Astrocyte of the hippocampus (primary cell): ENCODE data around the gene DNAH14.
"Not testable (repeated sequence)": the region's sequence is repeated elsewhere in the genome, so short reads cannot be mapped to it uniquely, and the experiment has no call there.

Source experiments
- DNase-seq: peaks from one replicate; pipeline ENCODE4 v3.0.0; 2011; ENCODE audit warnings: low read depth, low spot score

DNAH14 gene

DNA sequence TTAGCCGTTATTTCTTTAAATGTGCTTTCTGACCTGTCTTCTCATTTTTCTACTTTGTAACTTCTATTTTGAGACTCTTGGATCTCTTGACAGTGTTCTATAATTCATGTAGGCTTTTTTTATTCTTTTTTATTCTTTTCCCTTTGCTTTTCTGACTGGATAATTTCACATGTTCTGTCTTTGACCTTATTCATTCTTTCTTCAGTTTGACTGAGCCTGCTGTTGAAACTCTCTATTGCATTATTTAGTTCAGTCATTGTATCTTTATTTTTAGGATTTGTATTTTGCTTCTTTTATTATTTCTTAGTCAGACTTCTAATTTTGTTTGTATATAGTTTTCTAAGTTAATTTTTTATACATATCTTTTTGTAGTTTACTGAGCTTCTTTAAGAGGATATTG is 66.1 kb downstream of the DNAH14 start:
- DNase-seq: no peak

DNA sequence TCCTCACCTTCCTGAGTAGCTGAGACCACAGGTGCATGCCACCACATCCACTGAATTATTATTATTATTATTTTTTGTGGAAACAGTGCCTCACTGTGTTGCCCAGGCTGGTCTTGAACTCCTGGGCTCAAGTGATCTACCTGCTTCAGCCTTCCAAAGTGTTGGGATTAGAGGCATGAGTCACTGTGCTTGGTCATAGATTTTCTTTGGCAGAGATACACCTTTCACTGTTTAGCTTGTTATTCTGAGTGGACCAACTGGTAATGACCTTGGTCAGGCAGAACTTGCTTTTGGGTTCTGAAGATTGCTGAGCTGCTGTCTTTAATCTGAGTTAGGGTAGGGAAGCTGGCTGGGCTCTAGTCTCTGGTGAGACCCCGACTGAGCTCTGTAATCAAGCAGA is 66.8 kb downstream of the DNAH14 start:
- peak; percentile 16 for DNase-seq

- no peak for DNase-seq
Observed at GRCh38 chr1:224998185-224998584, 68.7 kb downstream of the DNAH14 start.

- DNase-seq: peak; percentile 12
Observed at GRCh38 chr1:225004396-225004795, 74.9 kb downstream of the DNAH14 start.

DNA sequence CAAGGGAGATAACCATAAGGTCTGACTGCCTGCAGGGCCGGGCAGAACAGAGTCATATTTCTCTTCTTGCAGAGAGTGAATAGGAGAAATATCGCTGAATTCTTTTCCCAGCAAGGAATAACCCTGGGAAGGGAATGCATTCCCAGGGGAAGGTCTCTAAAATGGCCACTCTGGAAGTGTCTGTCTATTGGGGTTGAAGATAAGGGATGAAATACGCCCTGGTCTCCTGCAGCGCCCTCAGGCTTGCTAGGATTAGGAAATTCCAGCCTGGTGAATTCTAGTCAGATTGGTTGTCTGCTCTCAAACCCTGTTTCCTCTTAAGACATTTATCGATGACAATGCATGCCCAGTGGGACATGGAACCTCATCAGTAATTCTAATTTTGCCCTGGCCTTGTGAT is 76.9 kb downstream of the DNAH14 start:
- DNase-seq: not testable (repeated sequence)

DNA sequence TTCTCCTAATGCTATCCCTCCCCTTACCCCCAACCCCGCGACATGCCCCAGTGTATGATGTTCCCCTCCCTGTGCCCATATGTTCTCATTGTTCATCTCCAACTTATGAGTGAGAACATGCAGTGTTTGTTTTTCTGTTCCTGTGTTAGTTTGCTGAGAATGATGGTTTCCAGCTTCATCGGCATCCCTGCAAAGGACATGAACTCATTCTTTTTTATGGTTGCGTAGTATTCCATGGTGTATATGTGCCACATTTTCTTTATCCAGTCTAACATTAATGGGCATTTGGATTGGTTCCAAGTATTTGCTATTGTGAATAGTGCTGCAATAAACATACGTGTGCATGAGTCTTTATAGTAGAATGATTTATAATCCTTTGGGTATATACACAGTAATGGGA is 78.6 kb downstream of the DNAH14 start:
- DNase-seq: not testable (repeated sequence)

DNA sequence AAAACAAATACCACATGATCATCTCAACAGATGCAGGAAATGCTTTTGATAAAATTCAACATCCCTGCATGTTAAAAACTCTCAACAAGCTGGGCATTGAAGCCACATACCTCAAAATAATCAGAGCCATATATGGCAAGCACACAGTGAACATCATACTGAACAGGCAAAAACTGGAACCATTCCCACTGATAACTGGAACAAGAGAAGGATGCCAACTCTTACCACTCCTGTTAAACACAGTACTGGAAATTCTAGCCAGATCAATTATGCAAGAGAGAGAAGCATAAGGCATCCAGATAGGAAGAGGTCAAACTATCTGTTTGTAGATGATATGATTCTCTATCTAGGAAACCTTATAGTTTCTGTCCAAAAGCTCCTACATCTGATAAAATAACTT is 91.6 kb downstream of the DNAH14 start:
- peak; percentile 18 for DNase-seq

GRCh38 chr1:225026701-225027100 is 97.2 kb downstream of the DNAH14 start:
- DNase-seq: no peak

DNA sequence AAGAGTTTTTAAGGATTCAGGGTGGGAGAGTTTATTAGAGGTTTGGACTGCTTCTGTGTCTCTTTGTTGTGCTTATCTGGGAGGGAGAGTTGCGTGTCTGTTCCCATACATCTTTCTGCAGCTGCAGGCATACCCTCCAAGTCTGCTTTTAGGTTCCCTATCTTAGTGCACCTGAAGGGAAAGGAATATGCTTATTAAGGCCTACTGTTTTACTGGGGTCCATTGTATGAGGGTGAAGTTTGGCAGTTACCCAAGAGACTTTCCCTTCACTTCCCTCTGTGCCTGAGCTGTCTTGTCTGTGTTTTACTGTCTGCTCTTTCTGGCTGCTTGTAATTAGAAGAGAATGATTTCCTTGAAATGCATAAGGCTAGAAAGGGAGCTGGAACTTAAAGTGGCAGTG is 107.0 kb downstream of the DNAH14 start:
- not testable (repeated sequence) for DNase-seq

DNA sequence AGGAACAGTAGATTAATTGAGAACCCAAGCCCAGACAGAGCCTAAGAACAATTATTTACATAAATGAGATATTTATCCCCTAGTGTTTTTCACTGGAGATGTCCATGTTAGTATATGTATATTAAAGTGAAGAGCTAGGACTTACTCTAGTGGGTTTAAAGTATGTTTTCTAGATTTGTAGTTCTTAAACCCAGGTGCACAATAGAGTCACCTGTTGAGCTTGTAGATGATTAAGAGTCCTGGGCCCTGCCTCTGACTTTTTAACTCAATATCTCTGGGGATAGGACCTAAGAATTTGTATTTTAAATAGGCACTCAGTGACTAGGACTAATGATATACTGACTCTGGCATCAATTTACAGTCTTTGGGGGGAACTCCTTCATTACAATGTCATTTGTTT is 112.8 kb downstream of the DNAH14 start:
- no peak for DNase-seq

DNA sequence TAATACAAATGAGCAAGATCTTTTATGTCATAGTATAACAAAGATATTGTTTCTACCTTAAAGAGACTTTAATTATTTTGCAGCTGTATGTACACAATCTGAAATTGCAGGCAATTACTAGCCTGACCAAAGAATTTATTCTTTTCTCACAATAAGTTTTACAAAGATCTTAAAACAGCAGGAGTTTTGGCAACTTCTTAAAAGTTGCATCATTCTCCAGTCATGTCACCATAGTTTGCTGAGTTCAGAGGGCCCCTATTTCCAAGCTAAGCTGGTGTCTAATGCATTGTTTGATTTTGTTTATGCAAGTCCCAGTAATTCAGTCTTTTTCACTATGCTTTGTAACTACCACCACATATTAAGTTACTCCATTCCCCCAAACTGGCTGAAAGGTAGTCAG is 114.8 kb downstream of the DNAH14 start:
- peak; percentile 14 for DNase-seq

GRCh38 chr1:225049594-225049993 is 120.1 kb downstream of the DNAH14 start:
- no peak for DNase-seq

DNA sequence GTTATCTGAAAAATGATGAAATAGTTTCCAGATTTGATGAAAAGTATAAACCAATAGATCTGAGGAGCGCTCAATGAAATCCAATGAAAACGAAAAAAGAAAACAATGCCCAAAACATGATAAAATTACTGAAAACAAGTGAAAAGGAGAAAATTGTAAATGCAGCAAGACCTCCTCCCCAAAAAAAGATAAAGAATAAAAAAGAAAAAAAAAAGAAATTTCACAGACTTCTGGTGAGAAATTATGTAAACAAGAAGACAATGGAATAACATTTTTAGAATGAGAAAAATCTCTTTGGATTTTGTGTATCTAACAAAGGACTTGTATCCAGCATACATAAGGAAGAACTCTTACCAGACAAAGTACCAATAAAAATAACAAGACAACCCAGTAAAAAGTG is 134.2 kb downstream of the DNAH14 start:
- no peak for DNase-seq

- DNase-seq: no peak
Observed at GRCh38 chr1:225070972-225071371, 141.5 kb downstream of the DNAH14 start.

DNA sequence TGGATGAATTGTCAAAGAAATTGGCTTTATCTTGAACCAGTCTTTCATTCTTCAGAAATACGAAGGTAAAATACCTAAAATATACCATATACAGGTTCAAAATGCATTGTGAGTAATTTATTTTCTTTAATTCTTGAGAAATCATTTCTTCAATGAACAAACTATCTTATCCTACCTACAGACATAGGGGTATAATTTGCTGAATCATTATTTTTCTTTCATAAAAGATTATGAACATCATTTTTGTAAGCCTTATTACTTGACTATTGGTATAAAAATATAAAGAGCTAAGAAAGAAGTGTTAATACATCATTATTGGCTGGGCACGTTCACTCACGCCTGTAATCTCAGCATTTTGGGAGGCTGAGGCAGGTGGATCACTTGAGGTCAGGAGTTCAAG is 167.7 kb downstream of the DNAH14 start:
- no peak for DNase-seq

GRCh38 chr1:225111000-225111399 is 181.5 kb downstream of the DNAH14 start:
- no peak for DNase-seq

- no peak for DNase-seq
Observed at GRCh38 chr1:225113265-225113664, 183.8 kb downstream of the DNAH14 start.

DNA sequence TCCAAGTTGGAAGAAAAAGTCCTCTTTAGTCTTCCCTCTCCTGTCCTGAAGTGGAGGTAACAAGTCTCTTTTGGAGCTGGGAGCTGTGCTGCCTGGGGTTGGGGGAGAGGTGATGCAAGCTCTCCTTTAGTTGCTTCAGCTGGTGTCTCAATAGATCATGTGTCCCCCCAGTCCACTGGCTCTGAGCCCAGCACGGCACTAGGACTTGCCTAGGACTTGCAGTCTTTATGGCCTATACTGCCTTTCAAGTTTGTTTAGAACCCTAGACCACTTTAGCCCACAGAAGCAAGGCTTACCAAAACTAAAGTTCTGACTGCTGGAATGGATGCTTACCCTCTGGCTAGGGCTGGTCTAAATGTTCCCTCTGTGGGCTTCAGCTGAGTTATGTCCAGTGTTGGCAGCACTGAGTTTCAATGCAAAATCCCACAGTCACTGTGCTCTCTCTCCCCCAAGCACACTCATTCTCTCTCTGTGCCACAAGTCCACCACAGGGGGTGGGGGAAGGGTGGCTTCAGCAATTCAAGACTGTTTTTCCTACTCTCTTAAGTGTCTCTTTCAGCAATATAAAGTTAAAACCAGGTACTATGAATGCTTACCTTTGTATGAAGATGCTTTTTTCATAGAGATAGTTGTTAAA is 185.0 kb downstream of the DNAH14 start:
- no peak for DNase-seq

- DNase-seq: no peak
Observed at GRCh38 chr1:225119307-225119706, 189.8 kb downstream of the DNAH14 start.

DNA sequence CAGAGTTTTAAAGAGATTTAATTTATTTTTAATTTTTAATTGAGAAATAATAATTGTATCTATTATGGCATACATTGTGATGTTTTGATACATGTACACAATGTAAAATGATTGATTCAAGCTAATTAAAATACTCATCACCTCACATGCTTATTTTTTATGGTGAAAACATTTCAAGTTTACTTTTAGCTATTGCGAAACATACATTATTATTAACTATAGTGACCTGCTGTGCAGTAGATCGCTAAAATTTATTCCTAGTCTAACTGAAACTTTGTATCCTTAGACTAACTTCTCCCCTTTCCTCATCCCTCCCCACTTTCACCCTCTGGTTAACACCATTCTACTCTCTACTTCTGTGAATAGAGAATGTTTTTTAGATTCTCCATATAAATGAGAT is 191.6 kb downstream of the DNAH14 start:
- no peak for DNase-seq

DNA sequence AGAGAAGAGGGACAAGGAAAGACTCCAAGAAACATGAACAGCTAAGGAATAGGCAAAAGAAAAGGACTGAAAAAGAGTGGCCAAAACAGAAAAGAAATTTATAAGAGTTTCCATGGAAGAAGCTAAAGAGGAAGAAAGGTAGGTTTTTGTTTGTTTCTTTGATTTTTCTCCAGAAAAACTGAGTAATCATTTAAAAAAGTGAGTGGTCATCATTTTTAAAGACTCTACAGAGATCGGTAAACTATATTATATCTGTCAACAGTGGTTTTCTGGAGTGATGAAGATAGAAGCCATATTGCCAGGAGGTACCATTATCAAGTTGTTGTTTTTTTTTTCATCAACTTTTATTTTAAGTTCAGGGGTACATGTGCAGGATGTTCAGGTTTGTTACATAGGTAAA is 202.4 kb downstream of the DNAH14 start:
- DNase-seq: no peak

DNA sequence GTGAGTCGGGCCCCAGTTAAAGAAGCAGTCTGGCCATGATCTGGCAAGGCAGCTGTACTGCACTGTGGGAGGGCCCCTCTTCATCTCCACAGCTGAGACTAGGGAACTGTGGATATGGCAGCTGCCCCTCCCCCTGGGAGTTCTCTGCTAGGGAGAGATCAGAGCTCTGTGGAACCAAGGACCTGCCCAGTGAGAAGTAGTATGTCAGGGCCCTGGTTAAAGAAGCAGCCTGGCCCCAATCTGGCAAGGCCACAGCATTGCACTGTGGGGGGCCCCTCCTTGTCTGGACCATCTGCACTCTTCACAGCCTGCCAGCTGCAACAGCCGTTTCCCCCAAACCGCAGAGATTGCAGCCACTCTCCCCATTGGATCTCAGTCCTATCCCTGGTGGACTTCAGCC is 208.5 kb downstream of the DNAH14 start:
- DNase-seq: no peak

- DNase-seq: no peak
Observed at GRCh38 chr1:225143001-225143400, 213.5 kb downstream of the DNAH14 start.

DNA sequence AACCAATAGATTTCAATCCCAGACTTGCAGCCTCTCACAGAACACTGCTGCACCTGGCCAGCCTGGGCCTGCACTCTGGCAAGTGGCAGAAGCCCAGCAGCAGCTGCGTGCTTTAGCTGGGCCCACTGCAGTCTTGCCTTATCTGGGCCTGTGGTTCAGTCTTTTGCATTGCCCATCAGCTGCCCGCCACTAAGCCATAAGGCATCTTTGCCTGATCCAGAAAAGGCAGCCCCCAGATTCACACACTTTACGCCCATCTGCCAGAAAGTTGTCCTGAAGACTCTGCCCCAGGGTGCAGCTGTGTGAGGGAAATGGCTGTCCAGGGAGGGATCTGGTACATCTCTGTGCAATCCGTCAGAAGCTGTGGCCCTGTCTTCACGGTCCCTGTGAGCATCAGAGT is 217.0 kb downstream of the DNAH14 start:
- no peak for DNase-seq
